Activated naive CD8-positive, alpha-beta T cell treated with anti-CD3 and anti-CD28 coated beads for 36 hours (primary cell): ENCODE data around the gene LRRC51. TPM values are rescaled to one million over a fixed set of nuclear protein-coding genes. Genes with fewer than 3 reads are reported as not detected.
"Not testable (repeated sequence)": the region's sequence is repeated elsewhere in the genome, so short reads cannot be mapped to it uniquely, and the experiment has no call there.

Source experiments
- DNase-seq: peaks from one replicate; pipeline ENCODE4 v3.0.0; 2021
- H3K27ac Mint-ChIP-seq: one replicate; pipeline ENCODE4 v1.8.0; 2022; ENCODE audit warnings: mild to moderate bottlenecking, moderate library complexity, mixed read lengths
- H3K27me3 Mint-ChIP-seq: one replicate; pipeline ENCODE4 v1.8.0; 2022; ENCODE audit warnings: mild to moderate bottlenecking, mixed read lengths
- H3K36me3 Mint-ChIP-seq: one replicate; pipeline ENCODE4 v1.8.0; 2021; ENCODE audit warnings: mild to moderate bottlenecking, mixed read lengths
- H3K4me1 Mint-ChIP-seq: one replicate; pipeline ENCODE4 v1.8.0; 2021; ENCODE audit warnings: mixed read lengths
- H3K4me3 Mint-ChIP-seq: one replicate; pipeline ENCODE4 v1.8.0; 2022; ENCODE audit warnings: mild to moderate bottlenecking, moderate library complexity, mixed read lengths
- H3K9me3 Mint-ChIP-seq: one replicate; pipeline ENCODE4 v1.8.0; 2022; ENCODE audit warnings: mixed read lengths
- total RNA-seq, 2 experiments: library from RNA; stranded (reverse); gene quantifications; one replicate each; pipeline ENCODE4 v1.2.3, GENCODE V29; 2021

Gene LRRC51
- total RNA-seq, 2 experiments from 2014 or later: 7.0 to 10.0 TPM

DNA sequence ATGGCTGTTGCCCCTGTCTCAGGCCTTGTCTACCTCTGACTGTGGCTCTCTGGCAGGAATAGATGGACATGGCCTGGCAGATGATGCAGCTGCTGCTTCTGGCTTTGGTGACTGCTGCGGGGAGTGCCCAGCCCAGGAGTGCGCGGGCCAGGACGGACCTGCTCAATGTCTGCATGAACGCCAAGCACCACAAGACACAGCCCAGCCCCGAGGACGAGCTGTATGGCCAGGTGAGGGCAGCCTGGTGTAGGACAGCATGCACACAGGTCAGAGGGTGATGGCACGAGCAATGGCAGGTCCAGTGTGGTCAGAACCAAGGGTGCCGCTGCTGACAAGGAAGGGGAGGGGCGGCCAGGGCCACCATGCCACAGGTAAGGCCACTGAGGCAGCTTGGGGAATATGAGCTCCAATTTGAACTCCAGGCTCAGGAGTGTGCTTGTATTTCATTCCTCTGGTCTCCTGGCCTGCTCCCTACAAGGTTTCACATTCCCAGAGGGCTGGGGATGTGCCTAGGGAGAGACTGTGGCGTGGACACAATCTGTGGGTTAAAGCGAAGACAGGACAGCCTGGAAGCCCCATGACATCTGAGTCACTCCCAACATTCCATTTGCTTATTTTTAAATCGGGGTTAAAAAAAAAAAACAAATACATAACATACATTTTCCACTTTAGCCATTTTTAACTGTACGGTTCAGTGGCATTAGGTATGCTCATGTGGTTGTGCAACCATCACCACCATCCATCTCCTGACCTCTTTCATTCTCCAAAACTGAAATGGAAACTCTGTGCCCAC is 55.4 kb downstream of the LRRC51 start:
- Mint-ChIP-seq H3K27ac (no peak overlapping the region), H3K36me3 (no peaks in the 10 kb centered on the region), H3K4me1 (peaks cover 3% of the 10 kb centered on the region), H3K9me3 (no peaks in the 10 kb centered on the region), H3K27me3 (peaks cover 16% of the 10 kb centered on the region), H3K4me3 (no peak overlapping the region)
- DNase-seq: no peak

DNA sequence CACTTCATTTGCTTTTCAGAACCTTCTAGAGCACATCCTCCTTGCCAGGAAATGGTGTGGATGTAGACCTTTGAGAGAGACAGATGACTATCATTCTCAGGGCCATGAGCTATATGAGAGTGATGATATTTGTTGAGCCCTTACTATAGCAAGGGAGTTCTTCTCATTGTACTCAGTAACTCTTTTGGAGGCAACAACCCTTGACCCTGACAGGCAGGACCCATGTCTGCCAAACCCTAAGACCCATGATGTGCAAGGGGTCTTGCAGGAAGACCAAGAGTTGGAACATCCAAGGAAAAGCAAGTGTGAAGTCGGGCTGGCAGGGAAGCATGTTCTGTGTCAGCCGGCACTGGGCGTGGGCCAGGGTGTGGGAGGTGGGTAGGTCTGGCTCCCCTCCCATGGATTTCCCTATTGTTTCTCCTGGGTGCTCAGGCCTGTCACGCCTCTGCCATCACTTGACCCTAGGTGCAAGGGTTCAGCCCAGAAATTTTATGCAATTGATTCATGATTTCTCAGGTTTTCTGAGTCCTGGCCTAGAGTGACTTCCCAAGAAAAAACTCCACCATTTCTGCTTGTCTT is 56.1 kb downstream of the LRRC51 start:
- no peak for DNase-seq
- Mint-ChIP-seq H3K36me3 (no peaks in the 10 kb centered on the region), H3K4me1 (peaks cover 5% of the 10 kb centered on the region), H3K27me3 (peaks cover 20% of the 10 kb centered on the region), H3K4me3 (no peak overlapping the region), H3K9me3 (no peaks in the 10 kb centered on the region), H3K27ac (no peak overlapping the region)

DNA sequence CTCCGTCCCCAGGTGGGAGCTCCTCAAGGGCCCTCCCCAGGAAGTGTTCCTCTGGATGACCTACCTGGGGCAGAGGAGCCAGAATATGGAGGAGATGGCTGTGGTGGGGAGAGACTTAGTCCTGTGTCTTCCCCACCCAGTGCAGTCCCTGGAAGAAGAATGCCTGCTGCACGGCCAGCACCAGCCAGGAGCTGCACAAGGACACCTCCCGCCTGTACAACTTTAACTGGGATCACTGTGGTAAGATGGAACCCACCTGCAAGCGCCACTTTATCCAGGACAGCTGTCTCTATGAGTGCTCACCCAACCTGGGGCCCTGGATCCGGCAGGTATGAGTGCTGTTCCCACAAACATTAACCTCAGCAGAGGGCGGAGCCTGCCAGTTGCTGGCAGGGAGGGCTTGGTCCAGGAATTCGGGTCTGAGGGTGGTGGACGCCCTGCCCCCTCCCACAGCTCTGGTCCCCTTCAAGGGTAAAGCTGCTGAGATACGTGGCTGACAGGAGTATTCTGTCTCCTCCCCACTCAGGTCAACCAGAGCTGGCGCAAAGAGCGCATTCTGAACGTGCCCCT is 58.3 kb downstream of the LRRC51 start:
- H3K27me3 Mint-ChIP-seq: peaks cover 8% of the 10 kb centered on the region
- H3K9me3 Mint-ChIP-seq: no peaks in the 10 kb centered on the region
- H3K27ac Mint-ChIP-seq: no peak overlapping the region
- no peak for DNase-seq
- peaks cover 5% of the 10 kb centered on the region for H3K4me1 Mint-ChIP-seq
- no peaks in the 10 kb centered on the region for H3K36me3 Mint-ChIP-seq
- H3K4me3 Mint-ChIP-seq: no peak overlapping the region

DNA sequence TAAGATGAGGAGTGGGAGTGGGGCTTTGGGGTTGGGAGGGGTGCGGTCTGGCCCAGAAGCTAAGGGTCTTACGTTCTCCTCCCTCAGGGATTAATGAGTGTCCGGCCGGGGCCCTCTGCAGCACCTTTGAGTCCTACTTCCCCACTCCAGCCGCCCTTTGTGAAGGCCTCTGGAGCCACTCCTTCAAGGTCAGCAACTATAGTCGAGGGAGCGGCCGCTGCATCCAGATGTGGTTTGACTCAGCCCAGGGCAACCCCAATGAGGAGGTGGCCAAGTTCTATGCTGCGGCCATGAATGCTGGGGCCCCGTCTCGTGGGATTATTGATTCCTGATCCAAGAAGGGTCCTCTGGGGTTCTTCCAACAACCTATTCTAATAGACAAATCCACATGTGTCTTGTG is 58.9 kb downstream of the LRRC51 start:
- peaks cover 5% of the 10 kb centered on the region for H3K4me1 Mint-ChIP-seq
- H3K4me3 Mint-ChIP-seq: no peak overlapping the region
- no peaks in the 10 kb centered on the region for H3K36me3 Mint-ChIP-seq
- H3K9me3 Mint-ChIP-seq: no peaks in the 10 kb centered on the region
- H3K27ac Mint-ChIP-seq: no peak overlapping the region
- peaks cover 8% of the 10 kb centered on the region for H3K27me3 Mint-ChIP-seq
- no peak for DNase-seq

DNA sequence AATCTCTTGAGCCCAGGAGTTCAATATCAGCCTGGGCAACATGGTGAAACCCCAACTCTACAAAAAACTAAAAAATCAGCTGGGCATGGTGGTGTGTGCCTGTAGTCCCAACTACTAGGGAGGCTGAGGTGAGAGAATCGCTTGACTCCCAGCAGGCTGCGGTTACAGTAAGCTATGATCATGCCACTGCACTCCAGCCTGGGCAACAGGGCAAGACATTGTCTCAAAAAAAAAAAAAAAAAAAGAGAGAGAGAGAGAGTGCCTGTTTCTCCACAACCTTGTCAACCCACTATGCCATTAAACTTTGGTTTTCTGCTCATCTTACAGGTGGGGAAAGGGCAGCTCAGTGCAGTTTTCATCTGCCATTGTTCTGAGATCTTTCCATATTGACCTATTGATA is 60.0 kb downstream of the LRRC51 start:
- H3K27me3 Mint-ChIP-seq: peaks cover 8% of the 10 kb centered on the region
- H3K4me3 Mint-ChIP-seq: no peak overlapping the region
- no peaks in the 10 kb centered on the region for H3K36me3 Mint-ChIP-seq
- H3K27ac Mint-ChIP-seq: no peak overlapping the region
- peaks cover 5% of the 10 kb centered on the region for H3K4me1 Mint-ChIP-seq
- DNase-seq: no peak
- H3K9me3 Mint-ChIP-seq: no peaks in the 10 kb centered on the region

DNA sequence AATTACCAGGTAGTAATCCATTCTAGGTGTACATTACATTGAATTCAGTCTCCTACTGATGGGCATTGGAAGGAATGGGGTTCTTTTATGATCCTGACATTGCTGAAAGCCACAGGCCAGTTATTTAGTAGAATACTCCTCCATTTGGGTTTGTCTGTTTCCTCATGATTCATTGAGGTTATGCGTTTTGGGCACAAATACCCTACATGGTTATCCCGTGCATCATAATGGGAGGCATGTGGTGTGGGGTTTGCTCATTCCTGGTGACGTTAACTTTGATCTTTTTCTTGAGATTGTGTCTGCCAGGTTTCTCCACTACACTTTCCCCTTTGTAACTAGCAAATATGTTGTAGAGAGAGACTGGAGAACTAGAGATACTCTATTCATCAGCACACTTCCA is 60.4 kb downstream of the LRRC51 start:
- H3K4me3 Mint-ChIP-seq: no peak overlapping the region
- peaks cover 8% of the 10 kb centered on the region for H3K27me3 Mint-ChIP-seq
- H3K36me3 Mint-ChIP-seq: no peaks in the 10 kb centered on the region
- no peaks in the 10 kb centered on the region for H3K9me3 Mint-ChIP-seq
- no peak overlapping the region for H3K27ac Mint-ChIP-seq
- peaks cover 5% of the 10 kb centered on the region for H3K4me1 Mint-ChIP-seq
- DNase-seq: peak; percentile 3

DNA sequence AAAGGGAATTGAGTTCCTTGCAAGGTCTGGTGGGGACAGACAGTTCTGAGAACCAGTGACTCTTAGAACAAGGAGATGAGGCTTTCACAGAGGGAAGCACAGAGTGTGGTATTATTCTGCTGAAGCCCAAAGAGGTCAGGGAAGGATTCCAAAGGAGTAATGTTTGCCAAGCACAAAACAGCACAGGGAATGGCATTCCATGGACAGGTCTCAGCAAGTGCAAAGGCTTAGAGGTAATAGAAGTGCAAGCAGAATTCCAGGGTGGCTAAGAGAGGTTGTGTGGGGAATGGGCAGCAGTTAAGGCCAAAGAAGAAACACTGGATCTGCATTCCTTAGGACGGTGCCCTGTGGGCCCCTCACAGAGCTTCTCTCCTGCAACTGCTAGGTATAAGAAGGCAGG is 61.4 kb downstream of the LRRC51 start:
- not testable (repeated sequence) for H3K9me3 Mint-ChIP-seq, H3K36me3 Mint-ChIP-seq, H3K4me3 Mint-ChIP-seq, H3K27me3 Mint-ChIP-seq, DNase-seq, H3K4me1 Mint-ChIP-seq, H3K27ac Mint-ChIP-seq

DNA sequence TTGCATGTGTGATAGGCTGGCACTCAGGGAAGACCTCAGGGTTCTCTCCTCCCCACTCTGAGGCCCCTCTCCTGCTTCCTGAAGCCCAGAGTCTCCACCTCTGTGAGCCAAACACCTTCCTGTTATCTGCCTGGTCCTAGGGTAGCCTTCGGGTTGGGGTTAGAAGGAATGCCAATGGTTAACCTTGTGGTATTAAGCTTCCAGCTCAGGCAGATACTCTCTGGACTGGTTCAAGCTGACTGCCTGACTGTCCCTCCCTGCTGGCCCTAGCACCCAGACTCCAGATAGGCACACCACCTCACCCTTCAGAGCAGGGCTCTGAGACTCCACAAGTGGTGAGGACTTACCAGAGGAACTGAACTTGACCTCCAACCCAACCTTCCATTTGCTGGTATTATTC is 61.9 kb downstream of the LRRC51 start:
- H3K27ac Mint-ChIP-seq, H3K9me3 Mint-ChIP-seq, H3K4me3 Mint-ChIP-seq, DNase-seq, H3K4me1 Mint-ChIP-seq, H3K27me3 Mint-ChIP-seq, H3K36me3 Mint-ChIP-seq: not testable (repeated sequence)

DNA sequence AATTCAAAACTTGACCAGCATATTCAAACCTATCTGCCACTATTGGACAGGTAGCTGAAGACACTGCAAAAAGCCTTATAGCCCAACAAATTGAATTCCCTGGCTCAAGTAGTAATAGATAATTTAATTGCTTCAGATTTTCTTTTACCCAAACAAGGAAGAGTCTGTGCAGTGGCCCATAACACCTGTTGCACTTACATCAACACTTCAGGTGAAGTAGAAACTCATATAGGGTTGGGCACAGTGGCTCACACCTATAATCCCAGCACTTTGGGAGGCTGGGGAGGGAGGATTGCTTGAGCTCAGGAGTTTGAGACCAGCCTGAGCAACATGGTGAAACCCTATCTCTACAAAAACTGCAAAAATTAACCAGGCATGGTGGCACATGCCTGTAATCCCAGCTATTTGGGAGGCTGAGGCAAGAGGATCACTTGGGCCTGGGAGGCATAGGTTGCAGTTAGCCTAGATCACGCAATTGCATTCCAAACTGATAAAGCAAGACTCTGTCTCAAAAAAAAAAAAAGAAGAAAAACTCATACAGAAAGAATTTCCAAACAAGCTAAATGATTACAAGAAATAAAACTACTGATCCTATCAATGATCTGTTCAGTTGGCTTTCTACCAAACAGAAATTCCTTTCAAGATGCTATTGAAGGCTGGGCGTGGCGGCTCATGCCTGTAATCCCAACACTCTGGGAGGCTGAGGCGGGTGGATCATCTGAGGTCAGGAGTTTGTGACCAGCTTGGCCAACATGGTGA is 64.3 kb downstream of the LRRC51 start:
- Mint-ChIP-seq H3K36me3 (no peaks in the 10 kb centered on the region), H3K9me3 (no peaks in the 10 kb centered on the region), H3K4me1 (peaks cover 5% of the 10 kb centered on the region), H3K4me3 (no peak overlapping the region), H3K27ac (no peak overlapping the region), H3K27me3 (peaks cover 8% of the 10 kb centered on the region)
- DNase-seq: no peak

Other genes with a start within 250 kb of the LRRC51 start
- gene DEFB108B, start 247.7 kb upstream of the LRRC51 start, total RNA-seq: not detected
- gene DEFB131B, start 202.4 kb upstream of the LRRC51 start, total RNA-seq: not detected
- gene XNDC1N, start 152.3 kb upstream of the LRRC51 start, total RNA-seq: 10 to 100 TPM; 10.8 to 12.4 TPM
- 10 to 100 TPM; 28.3 to 30.7 TPM for gene RNF121, start 151.8 kb upstream of the LRRC51 start, total RNA-seq
- gene IL18BP, start 81.9 kb upstream of the LRRC51 start, total RNA-seq: 1 to 10 TPM; 6.9 to 7.4 TPM
- gene NUMA1, start 308 bp upstream of the LRRC51 start, total RNA-seq: 100 to 1,000 TPM; 120 to 121 TPM
- gene LAMTOR1, start 22.4 kb downstream of the LRRC51 start, total RNA-seq: 10 to 100 TPM; 65.5 to 66.2 TPM
- not detected for gene TOMT, start 25.1 kb downstream of the LRRC51 start, total RNA-seq
- 10 to 100 TPM; 70.4 to 71.8 TPM for gene ANAPC15, start 31.8 kb downstream of the LRRC51 start, total RNA-seq
- not detected for gene FOLR3, start 54.9 kb downstream of the LRRC51 start, total RNA-seq
- not detected for gene FOLR1, start 111.3 kb downstream of the LRRC51 start, total RNA-seq
- gene FOLR2, start 135.9 kb downstream of the LRRC51 start, total RNA-seq: not detected
- gene INPPL1, start 143.9 kb downstream of the LRRC51 start, total RNA-seq: 10 to 100 TPM; 69.5 to 71.2 TPM
- not detected for gene PHOX2A, start 163.3 kb downstream of the LRRC51 start, total RNA-seq